CD14-positive monocyte (primary cell): ENCODE results near the gene SPPL2C. TPM values are rescaled to one million over a fixed set of nuclear protein-coding genes. Genes with fewer than 3 reads are reported as not detected.

Experiments used
- DNase-seq, 3 donors: peaks; one replicate each; pipeline ENCODE4 v3.0.0-alpha.2; 2011 to 2022
- H2AFZ ChIP-seq: 2 replicates; pipeline ENCODE4 v1.6.0; 2012; ENCODE audit warnings: mild to moderate bottlenecking, low read depth, low read length, inconsistent platforms; ENCODE audit not compliant: insufficient read depth, poor library complexity, severe bottlenecking
- H3K27ac ChIP-seq, 2 donors: 1 replicate in 1 of 2; 2 replicates in 1 of 2; pipeline ENCODE4 v1.5.1; 2012 to 2013; ENCODE audit warnings: low read length in 2 of 2, control low read depth in 1 of 2, inconsistent platforms in 1 of 2, low read depth in 1 of 2, mild to moderate bottlenecking in 1 of 2
- H3K27me3 ChIP-seq, 2 donors: one replicate each; pipeline versions ENCODE4 v1.6.0 to v1.6.1; 2011 to 2013; ENCODE audit warnings: low read length in 2 of 2; ENCODE audit not compliant: control insufficient read depth in 2 of 2, insufficient read depth in 2 of 2
- H3K36me3 ChIP-seq, 2 donors: replicated peaks in 1 of 2; 1 replicate in 1 of 2; 2 replicates in 1 of 2; pipeline versions ENCODE4 v1.5.1 to v1.6.1; 2012 to 2013; ENCODE audit warnings: low read length in 2 of 2, control low read depth in 1 of 2, inconsistent platforms in 1 of 2, mild to moderate bottlenecking in 1 of 2; ENCODE audit not compliant: insufficient read depth in 2 of 2, control insufficient read depth in 1 of 2
- H3K4me1 ChIP-seq, 2 donors: 1 replicate in 1 of 2; 2 replicates in 1 of 2; pipeline versions ENCODE4 v1.5.1 to v1.6.1; 2012 to 2013; ENCODE audit warnings: low read length in 2 of 2, control low read depth in 1 of 2, inconsistent platforms in 1 of 2, mild to moderate bottlenecking in 1 of 2, moderate library complexity in 1 of 2; ENCODE audit not compliant: insufficient read depth in 2 of 2, control insufficient read depth in 1 of 2
- H3K4me2 ChIP-seq: replicated peaks from 2 replicates; pipeline ENCODE3; 2012; ENCODE audit warnings: low read length, moderate library complexity, mild to moderate bottlenecking; ENCODE audit not compliant: poor library complexity, severe bottlenecking; ENCODE audit errors: extremely low read depth
- H3K4me3 ChIP-seq, 3 experiments: fragments of 200-600 bp in 1 of 3; sonication (generic) in 1 of 3; replicated peaks in 1 of 3; 1 replicate in 2 of 3; 2 replicates in 1 of 3; pipeline ENCODE4 v1.5.1; 2011 to 2013; ENCODE audit warnings: low read length in 3 of 3, mild to moderate bottlenecking in 3 of 3, control low read depth in 2 of 3, low read depth in 2 of 3, inconsistent platforms in 1 of 3, moderate library complexity in 1 of 3
- H3K79me2 ChIP-seq: 2 replicates; pipeline ENCODE4 v1.6.0; 2012; ENCODE audit warnings: mild to moderate bottlenecking, control low read depth, inconsistent platforms, low read length, moderate library complexity; ENCODE audit not compliant: insufficient read depth
- H3K9ac ChIP-seq: 2 replicates; pipeline ENCODE4 v1.6.0; 2017; ENCODE audit warnings: low read length, mild to moderate bottlenecking; ENCODE audit not compliant: insufficient read depth, poor library complexity, severe bottlenecking
- H3K9me3 ChIP-seq, 2 donors: replicated peaks in 1 of 2; 1 replicate in 1 of 2; 2 replicates in 1 of 2; pipeline versions ENCODE4 v1.5.1 to v1.6.1; 2012 to 2013; ENCODE audit warnings: low read length in 2 of 2, control low read depth in 1 of 2; ENCODE audit not compliant: control insufficient read depth in 1 of 2, insufficient read depth in 1 of 2
- H4K20me1 ChIP-seq: 2 replicates; pipeline ENCODE4 v1.6.0; 2012; ENCODE audit warnings: mild to moderate bottlenecking, low read length, control low read depth, moderate library complexity; ENCODE audit not compliant: insufficient read depth
- H3K27ac Mint-ChIP-seq, 7 donors: one replicate each; pipeline ENCODE4 v1.8.0; 2020; ENCODE audit warnings: mild to moderate bottlenecking in 7 of 7, mixed read lengths in 7 of 7, moderate library complexity in 6 of 7, inconsistent platforms in 2 of 7
- H3K27me3 Mint-ChIP-seq, 3 donors: one replicate each; pipeline ENCODE4 v1.8.0; 2021 to 2022; ENCODE audit warnings: low read depth in 3 of 3, mild to moderate bottlenecking in 3 of 3, mixed read lengths in 3 of 3, moderate library complexity in 3 of 3, inconsistent platforms in 1 of 3
- H3K36me3 Mint-ChIP-seq, 2 donors: one replicate each; pipeline ENCODE4 v1.8.0; 2020; ENCODE audit warnings: mixed read lengths in 2 of 2, inconsistent platforms in 1 of 2, mild to moderate bottlenecking in 1 of 2
- H3K4me1 Mint-ChIP-seq: one replicate; pipeline ENCODE4 v1.8.0; 2020; ENCODE audit warnings: mild to moderate bottlenecking, mixed read lengths
- H3K4me3 Mint-ChIP-seq, 2 donors: one replicate each; pipeline ENCODE4 v1.8.0; 2020; ENCODE audit warnings: mild to moderate bottlenecking in 2 of 2, mixed read lengths in 2 of 2, moderate library complexity in 1 of 2
- H3K9me3 Mint-ChIP-seq, 7 donors: one replicate each; pipeline ENCODE4 v1.8.0; 2020 to 2022; ENCODE audit warnings: mixed read lengths in 7 of 7, mild to moderate bottlenecking in 6 of 7, moderate library complexity in 6 of 7, inconsistent platforms in 2 of 7
- CTCF ChIP-seq: fragments of 200-600 bp; IDR thresholded peaks from one replicate; pipeline ENCODE4 v1.8.0; 2022; ENCODE audit warnings: antibody characterized with exemption, mild to moderate bottlenecking
- WGBS: methylation state at CpG from one replicate; pipeline ENCODE4 v1.1.5; 2013; ENCODE audit warnings: missing lambda C conversion rate; ENCODE audit not compliant: insufficient coverage; 5-methylcytosine and 5-hydroxymethylcytosine counted together
- intact Hi-C, 2 donors: fragments of 100-400 bp; cut with micrococcal nuclease; formaldehyde crosslinking; loops; one replicate each; pipeline versions ENCODE4 v1.15.0 to v1.15.1; 2023
- polyA plus RNA-seq, 3 donors: library from polyadenylated mRNA; depleted of rRNA in 1 of 3; unstranded in 2 of 3; stranded (reverse) in 1 of 3; fragments of 300-500 nt in 2 of 3; fragments of >200 nt in 1 of 3; fragmentation: Illumina TruSeq in 2 of 3; gene quantifications; 1 replicate in 2 of 3; 2 replicates in 1 of 3; pipeline ENCODE4 v1.2.3, GENCODE V29; 2012 to 2021

The SPPL2C gene
- polyA plus RNA-seq, 3 donors, result not detected

GRCh38 chr17:45895969-45896785 lies 51.5 kb downstream of the SPPL2C start:
- Histone ChIP-seq H3K27me3 (peaks cover 31 to 77% of the 10 kb centered on the region in 2 donors), H3K27ac (no peak overlapping the region), H3K4me2 (peak overlapping the region; percentile 97), H3K79me2 (no peaks in the 10 kb centered on the region), H3K9ac (no peak overlapping the region), H3K4me3 (no peak overlapping the region), H3K36me3 (no peaks in the 10 kb centered on the region), H4K20me1 (no peaks in the 10 kb centered on the region), H3K9me3 (peaks cover 0 to 7% of the 10 kb centered on the region in 2 donors), H3K4me1 (peaks cover 19 to 26% of the 10 kb centered on the region in 2 donors), H2AFZ (no peak overlapping the region)
- DNase-seq, result no peak
- no peak for TF ChIP-seq CTCF
- H3K9me3 Mint-ChIP-seq, result peaks cover 2 to 20% (median 10%) of the 10 kb centered on the region in 7 donors
- peak overlapping the region in 1 of 2 donors; percentile 70 for H3K4me3 Mint-ChIP-seq
- peaks cover 16% of the 10 kb centered on the region for H3K4me1 Mint-ChIP-seq
- peaks cover 60 to 91% (median 72%) of the 10 kb centered on the region in 3 donors for H3K27me3 Mint-ChIP-seq
- H3K36me3 Mint-ChIP-seq, result peaks cover 0 to 4% of the 10 kb centered on the region in 2 donors
- H3K27ac Mint-ChIP-seq, result no peak overlapping the region
- intact Hi-C loops, result loop anchor here in 1 of 2 donors (10.0 kb wide), 1 partner anchor 369 kb away; no protein-coding TSS in a partner anchor
- WGBS, result 8% methylated on average over 33 of the region's 55 CpGs

Other genes with a start within 250 kb of the SPPL2C start
- not detected for gene CRHR1, start 60.6 kb upstream of the SPPL2C start, polyA plus RNA-seq
- under 1 TPM in 1 of 3 donors, not detected in 2; 0.04 TPM for gene MAPT, start 49.7 kb downstream of the SPPL2C start, polyA plus RNA-seq
- not detected for gene STH, start 154.4 kb downstream of the SPPL2C start, polyA plus RNA-seq